ENCODE measurements around the gene FRS2.

FRS2 gene

GRCh38 chr12:69464428-69464827, 5.8 kb upstream of the FRS2 start:
- DNase-seq (ENCODE audit: low read depth), result no peak

GRCh38 chr12:69466867-69467266, 3.3 kb upstream of the FRS2 start:
- no peak for DNase-seq (ENCODE audit: low read depth)

GRCh38 chr12:69467366-69467765, 2.8 kb upstream of the FRS2 start:
- DNase-seq (ENCODE audit: low read depth), result no peak

- no peak for DNase-seq (ENCODE audit: low read depth)
Observed at GRCh38 chr12:69468237-69469026, 1.8 kb upstream of the FRS2 start.

GRCh38 chr12:69469854-69470188, 367 bp upstream of the FRS2 start:
- DNase-seq (ENCODE audit: low read depth), result no peak

GRCh38 chr12:69471076-69471430, 865 bp downstream of the FRS2 start:
- no peak for DNase-seq (ENCODE audit: low read depth)

- DNase-seq (ENCODE audit: low read depth), result no peak
Observed at GRCh38 chr12:69471667-69472385, 1.6 kb downstream of the FRS2 start.

- no peak for DNase-seq (ENCODE audit: low read depth)
Observed at GRCh38 chr12:69473262-69473661, 3.1 kb downstream of the FRS2 start.

- DNase-seq (ENCODE audit: low read depth), result no peak
Observed at GRCh38 chr12:69474456-69474855, 4.3 kb downstream of the FRS2 start.

GRCh38 chr12:69475237-69475975, 5.2 kb downstream of the FRS2 start:
- DNase-seq (ENCODE audit: low read depth), result no peak

GRCh38 chr12:69476276-69477017, 6.3 kb downstream of the FRS2 start:
- DNase-seq (ENCODE audit: low read depth), result no peak

GRCh38 chr12:69479675-69480074, 9.5 kb downstream of the FRS2 start:
- DNase-seq (ENCODE audit: low read depth), result no peak

- no peak for DNase-seq (ENCODE audit: low read depth)
Observed at GRCh38 chr12:69480698-69481097, 10.5 kb downstream of the FRS2 start.

GRCh38 chr12:69481133-69481532, 10.9 kb downstream of the FRS2 start:
- DNase-seq (ENCODE audit: low read depth), result no peak

GRCh38 chr12:69483700-69484099, 13.5 kb downstream of the FRS2 start:
- no peak for DNase-seq (ENCODE audit: low read depth)

- DNase-seq (ENCODE audit: low read depth), result no peak
Observed at GRCh38 chr12:69484428-69484827, 14.2 kb downstream of the FRS2 start.

GRCh38 chr12:69490920-69491643, 20.9 kb downstream of the FRS2 start:
- DNase-seq (ENCODE audit: low read depth), result no peak

- no peak for DNase-seq (ENCODE audit: low read depth)
Observed at GRCh38 chr12:69492739-69493138, 22.6 kb downstream of the FRS2 start.

GRCh38 chr12:69495071-69495470, 24.9 kb downstream of the FRS2 start:
- DNase-seq (ENCODE audit: low read depth), result no peak

GRCh38 chr12:69497308-69498026, 27.3 kb downstream of the FRS2 start:
- no peak for DNase-seq (ENCODE audit: low read depth)

GRCh38 chr12:69500631-69501030, 30.4 kb downstream of the FRS2 start:
- DNase-seq (ENCODE audit: low read depth), result no peak
